SH-SY5Y (cell line): ENCODE data around the gene GREB1.

Source experiments
- GATA2 ChIP-seq: IDR thresholded peaks from 2 replicates; pipeline ENCODE4 v1.6.1; 2011; ENCODE audit warnings: mild to moderate bottlenecking, low read depth, low read length
- GATA3 ChIP-seq: IDR thresholded peaks from 2 replicates; pipeline ENCODE4 v1.6.1; 2011; ENCODE audit warnings: low read depth, mild to moderate bottlenecking, low read length, moderate library complexity

Gene GREB1

DNA sequence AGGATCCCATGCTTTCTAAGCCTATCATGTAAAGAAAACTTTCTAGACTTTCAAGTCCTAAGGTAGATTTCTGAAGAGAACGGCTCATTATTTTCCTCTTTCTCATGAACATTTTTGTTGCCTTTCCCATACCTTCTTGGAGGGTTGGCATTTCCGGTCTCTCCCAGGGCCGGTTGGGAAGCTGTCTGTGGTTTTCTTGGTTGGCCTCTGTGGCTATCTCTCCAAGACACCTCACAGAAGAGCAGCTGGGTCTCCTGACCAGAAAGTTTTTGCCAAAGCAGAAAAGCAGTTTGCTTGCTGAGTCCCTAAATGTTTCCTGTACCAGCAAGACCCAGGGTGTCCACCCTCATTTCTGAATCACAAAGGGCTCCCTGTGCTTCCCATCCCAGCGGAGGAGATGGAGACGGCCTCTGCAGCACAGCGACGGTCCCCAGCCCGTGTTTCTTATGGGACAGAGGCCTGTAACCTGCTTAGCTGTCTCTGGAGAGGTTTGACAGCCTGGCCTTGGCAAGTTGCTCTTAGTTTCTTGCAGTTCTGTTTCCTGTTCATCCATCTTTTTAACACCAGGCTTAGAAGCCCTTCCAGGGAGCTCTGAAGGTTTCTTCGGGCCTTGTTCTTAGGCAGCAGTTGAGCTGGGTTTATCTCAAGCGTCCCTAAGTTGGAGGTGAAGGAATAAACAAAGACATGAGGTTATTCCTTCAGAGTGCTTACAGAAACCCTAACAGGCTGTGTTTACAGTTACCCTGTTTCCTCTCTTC is 39.8 kb downstream of the GREB1 start:
- TF ChIP-seq GATA3 (no peak), GATA2 (no peak)

DNA sequence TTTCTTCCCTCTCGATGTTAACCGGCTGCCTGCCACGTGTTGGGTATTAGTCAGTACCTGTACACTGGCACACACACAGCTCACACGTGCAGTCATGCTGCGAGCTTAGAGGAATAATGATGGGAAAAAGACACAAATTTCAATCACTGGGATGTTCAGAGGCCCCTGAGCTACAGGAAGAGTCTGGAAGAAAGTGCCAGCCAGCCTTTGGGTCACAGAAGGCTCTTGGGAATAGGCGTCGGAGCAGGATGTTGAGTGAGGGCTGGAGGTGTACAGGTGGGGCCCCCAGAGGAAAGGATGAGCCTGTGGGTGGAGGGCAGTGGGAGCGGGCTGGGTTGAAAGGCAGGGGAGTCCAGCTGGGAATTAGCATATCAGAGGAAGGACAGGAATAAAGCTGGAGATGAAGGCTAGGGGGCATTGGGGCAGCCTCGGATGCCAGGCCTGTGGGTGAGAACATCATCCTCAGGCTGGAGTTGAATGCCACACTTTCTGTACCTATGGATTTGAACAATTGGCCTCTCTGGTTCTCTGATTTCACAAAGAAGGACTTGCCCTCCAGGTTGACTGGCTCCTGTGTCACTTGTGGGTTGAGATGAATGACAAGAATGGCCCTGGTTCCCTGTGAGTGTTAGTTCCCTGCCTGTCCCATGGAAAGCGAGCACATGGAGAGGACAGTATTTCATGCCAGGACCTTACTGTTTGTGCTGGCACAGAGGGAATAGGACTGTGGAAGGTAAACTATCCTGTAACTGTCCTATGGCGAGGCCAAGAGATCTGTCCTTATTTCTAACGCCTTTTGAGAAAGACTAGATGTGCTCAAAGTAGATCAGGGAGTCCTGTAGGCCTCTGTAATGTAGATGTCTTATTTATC is 40.6 kb downstream of the GREB1 start:
- TF ChIP-seq GATA2: no peak
- TF ChIP-seq GATA3: no peak

DNA sequence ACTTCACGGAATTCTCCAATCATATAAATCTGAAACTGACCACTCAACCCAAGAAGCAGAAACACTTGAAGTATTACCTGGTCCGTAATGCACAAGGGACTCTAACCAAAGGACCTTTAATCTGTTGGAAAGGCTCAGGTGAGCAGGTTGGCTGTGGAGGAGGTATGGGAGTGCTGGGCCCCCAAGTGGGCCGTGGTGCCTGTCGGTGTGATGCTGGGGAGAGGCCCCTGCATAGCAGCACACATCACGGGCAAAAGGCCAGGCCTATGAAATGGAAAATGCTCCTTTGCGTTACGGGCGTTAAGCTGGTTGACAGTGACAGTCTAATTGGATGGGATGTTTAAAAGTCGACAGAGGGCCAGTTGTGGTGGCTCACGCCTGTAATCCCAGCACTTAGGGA is 42.6 kb downstream of the GREB1 start:
- TF ChIP-seq GATA2 (no peak), GATA3 (no peak)

- TF ChIP-seq GATA2 (no peak), GATA3 (no peak)
Measured at GRCh38 chr2:11577101-11577883, 43.4 kb downstream of the GREB1 start.

DNA sequence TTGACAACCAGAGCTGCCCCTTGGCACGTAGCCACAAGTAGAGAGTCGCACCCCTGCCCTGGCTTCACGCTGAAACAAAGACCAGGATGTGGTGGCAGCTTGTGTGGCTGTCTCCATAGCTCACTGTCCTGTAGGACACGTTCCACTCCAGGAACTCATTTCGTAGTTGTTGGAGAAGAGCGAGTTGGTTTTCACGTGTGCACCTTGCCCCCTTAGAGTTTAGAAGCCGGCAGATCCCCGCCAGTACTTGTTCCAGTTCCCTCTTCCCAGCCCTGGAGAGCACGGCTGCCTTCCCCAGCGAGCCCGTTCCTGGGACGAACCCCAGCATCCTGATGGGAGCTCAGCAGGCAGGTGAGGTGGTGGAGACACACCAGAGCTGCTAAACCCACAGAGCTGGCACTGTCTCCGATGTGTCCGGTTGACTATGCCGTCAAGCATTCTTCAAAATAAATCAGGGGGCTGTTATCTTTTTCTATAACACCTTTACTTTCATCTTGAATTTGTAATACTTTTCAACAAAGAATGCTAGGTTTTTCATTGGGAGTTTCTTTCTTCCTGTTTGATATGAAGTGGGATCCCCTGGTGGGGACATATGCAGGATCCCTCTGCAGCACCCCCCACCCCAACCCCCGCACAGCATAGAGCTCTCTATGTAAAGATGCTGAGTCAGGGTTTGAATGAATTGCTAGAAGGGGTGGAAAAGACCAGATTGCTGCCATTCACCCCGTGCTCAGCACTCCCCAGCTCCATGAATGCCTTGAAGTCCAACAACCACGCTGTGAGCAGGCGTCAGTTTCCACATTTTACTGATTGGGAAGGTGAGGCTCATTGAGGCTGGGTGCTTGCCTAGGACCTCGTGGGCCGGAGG is 44.5 kb downstream of the GREB1 start:
- TF ChIP-seq GATA3: no peak
- TF ChIP-seq GATA2: no peak

DNA sequence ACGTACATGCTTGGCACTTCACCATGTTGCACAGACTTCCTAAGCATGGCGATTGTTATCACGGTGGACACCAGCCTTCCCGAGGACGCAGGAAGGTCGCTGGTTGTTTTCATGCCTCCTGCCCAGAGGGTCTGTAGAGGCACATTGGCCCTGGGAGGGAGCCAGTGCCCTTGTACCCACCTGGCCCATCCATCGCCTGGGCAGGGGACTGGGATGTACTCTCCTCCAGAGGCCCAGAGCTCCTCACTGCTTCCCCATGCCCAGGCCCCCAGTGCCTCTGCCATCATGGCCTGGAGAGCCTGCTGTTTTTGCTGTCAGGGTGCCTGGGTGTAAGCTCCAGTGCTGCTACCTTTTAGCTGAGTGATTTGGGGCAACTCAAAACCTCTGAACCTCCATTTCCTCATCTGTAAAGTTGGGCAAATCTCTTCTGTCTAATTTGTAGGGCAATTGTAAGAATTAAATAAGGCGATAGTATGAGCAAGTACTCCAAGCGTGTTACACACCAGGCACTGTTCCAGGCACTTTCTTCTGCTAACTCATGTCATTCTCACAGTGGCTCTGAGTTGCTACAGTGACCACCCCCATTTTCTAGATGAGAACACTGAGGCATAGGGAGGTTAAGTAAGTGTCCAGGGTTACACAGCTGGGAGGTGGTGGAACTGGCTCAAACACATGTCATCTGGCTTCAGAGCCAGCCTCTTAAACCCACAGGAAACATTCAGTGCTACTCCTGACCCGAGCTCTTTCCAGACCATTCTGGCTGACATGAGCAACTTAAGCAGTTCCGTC is 45.3 kb downstream of the GREB1 start:
- TF ChIP-seq GATA2 (no peak), GATA3 (no peak)

GRCh38 chr2:11579867-11580659 is 46.2 kb downstream of the GREB1 start:
- TF ChIP-seq GATA2 (no peak), GATA3 (no peak)

GRCh38 chr2:11580697-11581096 is 46.9 kb downstream of the GREB1 start:
- no peak for TF ChIP-seq GATA2
- TF ChIP-seq GATA3: no peak

DNA sequence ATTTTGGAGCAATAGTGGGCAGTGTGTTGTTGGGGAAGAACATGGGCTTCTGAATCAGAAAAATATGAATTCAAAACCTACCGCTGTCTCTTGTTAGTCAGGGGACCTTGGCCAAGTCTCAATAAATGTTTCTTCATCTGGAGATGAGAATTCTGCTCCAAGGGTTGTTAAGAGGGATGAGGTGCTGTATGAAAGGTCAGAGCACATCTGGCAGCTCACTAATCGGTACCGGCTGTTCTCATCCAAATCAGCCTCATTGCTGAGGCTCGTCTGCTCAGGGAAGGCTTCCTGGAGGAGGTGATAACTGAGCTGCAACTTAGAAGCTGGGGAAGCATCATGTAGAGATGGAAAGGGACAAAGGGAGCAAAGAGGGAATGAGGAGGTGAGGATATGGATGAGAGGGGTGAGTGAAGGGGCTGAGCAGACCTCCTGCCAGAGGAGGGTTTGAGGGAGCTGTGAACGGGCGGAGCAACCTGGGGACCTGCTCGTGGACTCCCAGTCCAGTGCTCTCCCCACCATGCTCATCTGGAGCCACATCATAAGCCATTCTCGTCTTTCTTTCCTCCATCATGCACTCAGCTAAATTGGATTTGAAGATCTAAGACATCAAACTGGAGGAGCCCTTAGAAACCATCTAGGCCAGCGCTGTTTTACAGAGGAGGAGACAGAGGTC is 47.4 kb downstream of the GREB1 start:
- TF ChIP-seq GATA3: no peak
- no peak for TF ChIP-seq GATA2

GRCh38 chr2:11581797-11582611 is 48.2 kb downstream of the GREB1 start:
- no peak for TF ChIP-seq GATA3
- no peak for TF ChIP-seq GATA2

DNA sequence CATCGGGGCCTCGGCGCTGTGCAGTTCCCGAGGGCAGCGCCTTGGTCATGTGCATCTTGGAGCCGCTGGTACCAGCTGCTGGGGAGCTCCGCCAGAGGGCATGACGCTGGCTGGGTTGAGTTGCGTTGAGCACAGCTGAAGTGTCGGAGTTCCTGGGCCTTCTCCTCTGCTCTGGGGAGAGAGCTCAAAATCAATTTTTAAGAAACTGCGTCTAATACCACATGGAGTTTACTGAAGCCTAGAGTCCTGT is 48.7 kb downstream of the GREB1 start:
- no peak for TF ChIP-seq GATA3
- TF ChIP-seq GATA2: no peak
